Lower leg skin (tissue), 3 donors: Measurements from ENCODE around the gene RBM6.

ENCODE experiments used
- CTCF ChIP-seq, 3 donors: fragments of 450-650 bp; IDR thresholded peaks; one replicate each; pipeline ENCODE4 v1.5.1; 2016; ENCODE audit warnings: antibody characterized with exemption in 3 of 3, mild to moderate bottlenecking in 3 of 3, moderate library complexity in 2 of 3
- POLR2A ChIP-seq, 2 donors: fragments of 450-650 bp; IDR thresholded peaks; one replicate each; pipeline ENCODE4 v1.6.1; 2016 to 2017; ENCODE audit warnings: antibody characterized with exemption in 2 of 2, mild to moderate bottlenecking in 1 of 2, moderate library complexity in 1 of 2

GRCh38 chr3:50003216-50003615, 63.3 kb downstream of the RBM6 start:
- TF ChIP-seq POLR2A (IDR thresholded peaks at IDR 0.05), result no peak
- no peak for TF ChIP-seq CTCF (IDR thresholded peaks at IDR 0.05)
